Astrocyte of the spinal cord (primary cell): ENCODE data around the gene THSD7B.

Experiments
- DNase-seq: peaks from one replicate; pipeline ENCODE4 v3.0.0; 2011; ENCODE audit warnings: low read depth, low spot score
- H3K4me3 ChIP-seq: 2 replicates; pipeline ENCODE4 v1.5.1; 2011; ENCODE audit warnings: low read depth, mild to moderate bottlenecking, low read length, moderate library complexity
- CTCF ChIP-seq: IDR thresholded peaks from 2 replicates; pipeline ENCODE4 v1.5.1; 2012; ENCODE audit warnings: low read depth, mild to moderate bottlenecking, low read length, inconsistent platforms
- in situ Hi-C: cut with HindIII; loops from 2 replicates; pipeline ENCODE4 v1.10.0; 2017; ENCODE audit warnings: low sequenced_read_pairs

The THSD7B gene

DNA sequence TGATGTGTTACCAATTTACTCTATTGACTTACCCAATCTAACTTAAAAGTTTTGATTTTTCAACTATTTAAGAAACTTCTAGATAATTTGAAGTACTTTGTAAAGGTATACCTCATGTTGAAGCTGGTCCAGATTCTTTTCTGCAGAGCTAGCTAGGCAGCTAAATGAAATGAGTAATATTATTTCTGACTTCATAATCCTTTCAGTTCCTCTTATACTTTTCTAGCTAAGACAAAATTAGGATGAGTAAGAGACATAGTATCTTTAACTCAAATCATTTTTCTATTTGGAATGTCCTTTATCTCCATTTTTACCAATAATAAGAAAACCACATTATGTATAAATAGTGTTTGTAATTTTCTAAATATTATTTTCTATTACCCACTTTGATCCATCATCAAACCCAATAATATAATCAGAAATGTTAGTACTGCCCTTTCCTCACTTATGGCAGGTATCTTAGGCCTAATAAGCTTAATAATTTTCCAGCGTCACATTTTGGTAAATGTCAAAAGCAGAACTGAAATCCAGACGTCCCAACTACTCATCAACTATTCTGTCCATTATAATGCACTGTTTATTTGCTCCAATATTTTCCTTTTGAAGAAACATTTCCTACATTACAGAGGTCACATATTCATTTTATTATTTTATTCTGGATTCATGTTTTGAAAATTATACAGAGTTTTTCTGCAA lies 456.6 kb downstream of the THSD7B start:
- in situ Hi-C loops, result no loop called here
- H3K4me3 ChIP-seq, result no peak overlapping the region
- TF ChIP-seq CTCF, result no peak
- no peak for DNase-seq

- no peak for TF ChIP-seq CTCF
- in situ Hi-C loops, result no loop called here
- DNase-seq, result no peak
- no peak overlapping the region for H3K4me3 ChIP-seq
These were observed 458.4 kb downstream of the THSD7B start for GRCh38 chr2:137223722-137224121.

- no peak for TF ChIP-seq CTCF
- H3K4me3 ChIP-seq, result no peak overlapping the region
- in situ Hi-C loops, result no loop called here
- DNase-seq, result peak; percentile 63
These were observed 463.2 kb downstream of the THSD7B start for GRCh38 chr2:137228566-137228965.

DNA sequence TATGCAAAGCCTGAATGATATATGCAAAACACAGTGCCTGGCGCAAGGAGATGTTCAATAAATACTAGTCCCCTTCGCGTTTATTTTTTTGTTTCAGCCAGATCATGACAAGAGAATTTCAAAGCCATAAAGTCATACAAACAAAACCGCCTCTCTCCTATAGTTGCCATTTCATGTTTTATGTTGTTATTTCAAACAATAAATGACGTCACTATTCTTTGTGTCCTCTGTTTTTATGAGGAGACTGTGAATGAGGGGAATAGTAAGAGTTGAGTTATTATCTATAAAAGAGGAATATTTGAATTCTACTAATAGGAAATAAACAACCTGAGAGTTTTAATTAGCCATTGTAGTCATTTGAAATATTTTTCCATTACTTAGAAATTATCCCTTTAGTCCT lies 464.5 kb downstream of the THSD7B start:
- in situ Hi-C loops, result no loop called here
- no peak for TF ChIP-seq CTCF
- DNase-seq, result peak; percentile 61
- no peak overlapping the region for H3K4me3 ChIP-seq

GRCh38 chr2:137231628-137232027 lies 466.3 kb downstream of the THSD7B start:
- H3K4me3 ChIP-seq, result no peak overlapping the region
- no peak for DNase-seq
- no peak for TF ChIP-seq CTCF
- in situ Hi-C loops, result no loop called here

- in situ Hi-C loops, result no loop called here
- no peak for TF ChIP-seq CTCF
- no peak overlapping the region for H3K4me3 ChIP-seq
- DNase-seq, result no peak
These were observed 466.7 kb downstream of the THSD7B start for GRCh38 chr2:137232076-137232475.
